Measurements from ENCODE around the gene DCAF7.

DCAF7 gene

GRCh38 chr17:63549946-63550816 lies at the start of gene DCAF7:
DCAF7 (plus strand) TSS chr17:63550477; CDS start chr17:63550678, 201 bp downstream.
- Mint-ChIP-seq H3K27me3 (no peaks in the 10 kb centered on the region), H3K36me3 (no peaks in the 10 kb centered on the region), H3K27ac (peak within 1 kb of the TSS; percentile 96), H3K9me3 (no peaks in the 10 kb centered on the region), H3K4me1 (peaks cover 39% of the 10 kb centered on the region), H3K4me3 (peak within 1 kb of the TSS; percentile 95)

- no peaks in the 10 kb centered on the region for H3K36me3 Mint-ChIP-seq
- H3K9me3 Mint-ChIP-seq: no peaks in the 10 kb centered on the region
- peaks cover 13% of the 10 kb centered on the region for H3K27me3 Mint-ChIP-seq
- no peak overlapping the region for H3K27ac Mint-ChIP-seq
- no peak overlapping the region for H3K4me3 Mint-ChIP-seq
- H3K4me1 Mint-ChIP-seq: no peaks in the 10 kb centered on the region
Measured at GRCh38 chr17:63500543-63501390, 49.5 kb upstream of the DCAF7 start.

GRCh38 chr17:63503341-63503705 lies 47.0 kb upstream of the DCAF7 start:
- no peak overlapping the region for H3K4me3 Mint-ChIP-seq
- H3K9me3 Mint-ChIP-seq: no peaks in the 10 kb centered on the region
- no peaks in the 10 kb centered on the region for H3K4me1 Mint-ChIP-seq
- no peak overlapping the region for H3K27ac Mint-ChIP-seq
- no peaks in the 10 kb centered on the region for H3K36me3 Mint-ChIP-seq
- H3K27me3 Mint-ChIP-seq: peaks cover 13% of the 10 kb centered on the region

- Mint-ChIP-seq H3K27ac (no peak overlapping the region), H3K9me3 (no peaks in the 10 kb centered on the region), H3K27me3 (peaks cover 13% of the 10 kb centered on the region), H3K36me3 (no peaks in the 10 kb centered on the region), H3K4me3 (no peak overlapping the region), H3K4me1 (no peaks in the 10 kb centered on the region)
Measured at GRCh38 chr17:63504261-63504660, 46.0 kb upstream of the DCAF7 start.

GRCh38 chr17:63505341-63505740 lies 44.9 kb upstream of the DCAF7 start:
- Mint-ChIP-seq H3K27ac (peak overlapping the region; percentile 21), H3K4me3 (no peak overlapping the region), H3K36me3 (no peaks in the 10 kb centered on the region), H3K27me3 (peaks cover 13% of the 10 kb centered on the region), H3K4me1 (no peaks in the 10 kb centered on the region), H3K9me3 (no peaks in the 10 kb centered on the region)

GRCh38 chr17:63506627-63507026 lies 43.6 kb upstream of the DCAF7 start:
- peaks cover 12% of the 10 kb centered on the region for H3K27me3 Mint-ChIP-seq
- H3K4me3 Mint-ChIP-seq: no peak overlapping the region
- no peak overlapping the region for H3K27ac Mint-ChIP-seq
- H3K36me3 Mint-ChIP-seq: no peaks in the 10 kb centered on the region
- no peaks in the 10 kb centered on the region for H3K9me3 Mint-ChIP-seq
- H3K4me1 Mint-ChIP-seq: no peaks in the 10 kb centered on the region

GRCh38 chr17:63511331-63511730 lies 38.9 kb upstream of the DCAF7 start:
- Mint-ChIP-seq H3K27ac (no peak overlapping the region), H3K9me3 (no peaks in the 10 kb centered on the region), H3K27me3 (peaks cover 2% of the 10 kb centered on the region), H3K4me3 (no peak overlapping the region), H3K36me3 (no peaks in the 10 kb centered on the region), H3K4me1 (no peaks in the 10 kb centered on the region)

- no peak overlapping the region for H3K4me3 Mint-ChIP-seq
- no peaks in the 10 kb centered on the region for H3K9me3 Mint-ChIP-seq
- no peaks in the 10 kb centered on the region for H3K4me1 Mint-ChIP-seq
- H3K36me3 Mint-ChIP-seq: no peaks in the 10 kb centered on the region
- H3K27me3 Mint-ChIP-seq: peaks cover 2% of the 10 kb centered on the region
- H3K27ac Mint-ChIP-seq: no peak overlapping the region
Measured at GRCh38 chr17:63512388-63512787, 37.9 kb upstream of the DCAF7 start.

GRCh38 chr17:63512896-63513644 lies 37.2 kb upstream of the DCAF7 start:
- Mint-ChIP-seq H3K27ac (peak overlapping the region; percentile 4), H3K4me1 (no peaks in the 10 kb centered on the region)

GRCh38 chr17:63514477-63514876 lies 35.8 kb upstream of the DCAF7 start:
- H3K9me3 Mint-ChIP-seq: no peaks in the 10 kb centered on the region
- H3K4me1 Mint-ChIP-seq: no peaks in the 10 kb centered on the region
- H3K27ac Mint-ChIP-seq: no peak overlapping the region
- peaks cover 2% of the 10 kb centered on the region for H3K27me3 Mint-ChIP-seq
- H3K36me3 Mint-ChIP-seq: no peaks in the 10 kb centered on the region
- no peak overlapping the region for H3K4me3 Mint-ChIP-seq

More at GRCh38 chr17:63512896-63513644, 37.2 kb upstream of the DCAF7 start:
- H3K4me3 Mint-ChIP-seq: no peak overlapping the region
- peaks cover 2% of the 10 kb centered on the region for H3K27me3 Mint-ChIP-seq
- H3K9me3 Mint-ChIP-seq: no peaks in the 10 kb centered on the region
- no peaks in the 10 kb centered on the region for H3K36me3 Mint-ChIP-seq

- no peak overlapping the region for H3K27ac Mint-ChIP-seq
- H3K27me3 Mint-ChIP-seq: peaks cover 2% of the 10 kb centered on the region
- H3K4me1 Mint-ChIP-seq: no peaks in the 10 kb centered on the region
- H3K36me3 Mint-ChIP-seq: no peaks in the 10 kb centered on the region
- no peak overlapping the region for H3K4me3 Mint-ChIP-seq
- H3K9me3 Mint-ChIP-seq: no peaks in the 10 kb centered on the region
Measured at GRCh38 chr17:63514974-63515373, 35.3 kb upstream of the DCAF7 start.

- no peaks in the 10 kb centered on the region for H3K9me3 Mint-ChIP-seq
- H3K27ac Mint-ChIP-seq: no peak overlapping the region
- H3K27me3 Mint-ChIP-seq: peaks cover 2% of the 10 kb centered on the region
- H3K4me3 Mint-ChIP-seq: no peak overlapping the region
- no peaks in the 10 kb centered on the region for H3K36me3 Mint-ChIP-seq
- H3K4me1 Mint-ChIP-seq: no peaks in the 10 kb centered on the region
Measured at GRCh38 chr17:63515426-63515825, 34.9 kb upstream of the DCAF7 start.

GRCh38 chr17:63516910-63517824 lies 33.1 kb upstream of the DCAF7 start:
- no peaks in the 10 kb centered on the region for H3K4me1 Mint-ChIP-seq
- H3K27me3 Mint-ChIP-seq: peaks cover 5% of the 10 kb centered on the region
- H3K4me3 Mint-ChIP-seq: no peak overlapping the region
- no peaks in the 10 kb centered on the region for H3K36me3 Mint-ChIP-seq
- no peaks in the 10 kb centered on the region for H3K9me3 Mint-ChIP-seq
- no peak overlapping the region for H3K27ac Mint-ChIP-seq

- H3K27me3 Mint-ChIP-seq: peaks cover 5% of the 10 kb centered on the region
- no peaks in the 10 kb centered on the region for H3K4me1 Mint-ChIP-seq
- H3K27ac Mint-ChIP-seq: no peak overlapping the region
- H3K4me3 Mint-ChIP-seq: no peak overlapping the region
- no peaks in the 10 kb centered on the region for H3K9me3 Mint-ChIP-seq
- H3K36me3 Mint-ChIP-seq: no peaks in the 10 kb centered on the region
Measured at GRCh38 chr17:63517825-63518534, 32.3 kb upstream of the DCAF7 start.

Measured in activated naive CD4-positive, alpha-beta T cell treated with anti-CD3 and anti-CD28 coated beads, Interleukin-2, amount 50 U/mL, for 24 hours (primary cell).